ENCODE results near the gene NFIX.

DNA sequence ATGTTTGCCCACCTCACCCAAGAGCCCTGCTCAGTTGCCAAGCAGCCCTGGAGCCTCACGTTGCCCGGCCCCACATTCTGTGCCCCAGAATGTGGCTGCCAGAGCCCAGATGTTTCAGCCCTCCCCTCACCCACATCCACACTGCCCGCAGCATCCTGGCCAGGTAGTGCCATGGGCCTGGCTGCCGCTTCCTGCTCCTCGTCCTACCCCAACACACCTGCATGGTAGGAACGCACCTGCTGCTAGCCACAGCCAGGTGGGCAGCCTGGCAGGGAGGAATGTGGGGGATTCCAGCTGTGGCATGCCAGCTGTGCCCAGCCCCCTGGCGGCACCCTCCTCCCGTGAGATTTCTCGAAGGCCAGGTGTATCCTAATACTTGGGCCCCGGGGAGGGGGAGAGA is 7.5 kb upstream of the NFIX start:
- no peak for TF ChIP-seq POLR2A (IDR thresholded peaks at IDR 0.05)
- TF ChIP-seq, protein P1, sequence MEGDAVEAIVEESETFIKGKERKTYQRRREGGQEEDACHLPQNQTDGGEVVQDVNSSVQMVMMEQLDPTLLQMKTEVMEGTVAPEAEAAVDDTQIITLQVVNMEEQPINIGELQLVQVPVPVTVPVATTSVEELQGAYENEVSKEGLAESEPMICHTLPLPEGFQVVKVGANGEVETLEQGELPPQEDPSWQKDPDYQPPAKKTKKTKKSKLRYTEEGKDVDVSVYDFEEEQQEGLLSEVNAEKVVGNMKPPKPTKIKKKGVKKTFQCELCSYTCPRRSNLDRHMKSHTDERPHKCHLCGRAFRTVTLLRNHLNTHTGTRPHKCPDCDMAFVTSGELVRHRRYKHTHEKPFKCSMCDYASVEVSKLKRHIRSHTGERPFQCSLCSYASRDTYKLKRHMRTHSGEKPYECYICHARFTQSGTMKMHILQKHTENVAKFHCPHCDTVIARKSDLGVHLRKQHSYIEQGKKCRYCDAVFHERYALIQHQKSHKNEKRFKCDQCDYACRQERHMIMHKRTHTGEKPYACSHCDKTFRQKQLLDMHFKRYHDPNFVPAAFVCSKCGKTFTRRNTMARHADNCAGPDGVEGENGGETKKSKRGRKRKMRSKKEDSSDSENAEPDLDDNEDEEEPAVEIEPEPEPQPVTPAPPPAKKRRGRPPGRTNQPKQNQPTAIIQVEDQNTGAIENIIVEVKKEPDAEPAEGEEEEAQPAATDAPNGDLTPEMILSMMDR (IDR thresholded peaks at IDR 0.05) = no peak
